ENCODE data around the gene CHPT1. TPM values are rescaled to one million over a fixed set of nuclear protein-coding genes. Genes with fewer than 3 reads are reported as not detected.
"Not testable (repeated sequence)": the region's sequence is repeated elsewhere in the genome, so short reads cannot be mapped to it uniquely, and the experiment has no call there.

The CHPT1 gene
- polyA plus RNA-seq, 1 donor from 2014 or later, result 50.9 TPM

GRCh38 chr12:101671157-101671791, 26.2 kb upstream of the CHPT1 start:
- Mint-ChIP-seq H3K9me3 (peaks cover 0 to 2% (median 0%) of the 10 kb centered on the region in 3 donors), H3K36me3 (peaks cover 2% of the 10 kb centered on the region), H3K27me3 (peaks cover 3% of the 10 kb centered on the region), H3K27ac (peak overlapping the region; percentile 19 to 97 (median 90)), H3K4me1 (peaks cover 11 to 20% (median 15%) of the 10 kb centered on the region in 3 donors), H3K4me3 (peak overlapping the region; percentile 0 to 89 (median 70))

DNA sequence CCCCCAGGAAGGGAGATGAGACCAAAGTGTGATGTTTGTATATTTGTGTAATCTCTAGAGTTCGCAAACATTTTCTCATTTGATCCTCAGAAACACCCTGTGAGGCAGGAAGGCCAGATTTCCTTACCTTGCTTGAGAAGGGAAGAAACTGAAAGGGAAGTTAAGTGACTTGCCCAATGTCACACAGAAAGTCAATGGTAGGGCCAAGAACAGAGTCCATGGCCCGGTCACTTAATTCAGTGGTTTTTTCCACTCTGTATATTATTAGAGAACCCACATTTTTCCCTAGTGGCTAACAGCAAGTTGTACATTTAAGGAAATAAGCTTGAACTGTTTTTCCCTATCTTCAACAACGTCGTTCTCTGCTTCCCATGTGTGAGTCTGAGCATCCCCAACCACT, 25.6 kb upstream of the CHPT1 start:
- H3K4me3 Mint-ChIP-seq, result peak overlapping the region in 3 of 4 donors; percentile 54 to 89 (median 86)
- H3K27ac Mint-ChIP-seq, result peak overlapping the region; percentile 19 to 97 (median 90)
- H3K9me3 Mint-ChIP-seq, result no peaks in the 10 kb centered on the region
- H3K27me3 Mint-ChIP-seq, result no peaks in the 10 kb centered on the region
- H3K36me3 Mint-ChIP-seq, result peaks cover 2% of the 10 kb centered on the region
- H3K4me1 Mint-ChIP-seq, result peaks cover 11 to 20% (median 15%) of the 10 kb centered on the region in 3 donors

DNA sequence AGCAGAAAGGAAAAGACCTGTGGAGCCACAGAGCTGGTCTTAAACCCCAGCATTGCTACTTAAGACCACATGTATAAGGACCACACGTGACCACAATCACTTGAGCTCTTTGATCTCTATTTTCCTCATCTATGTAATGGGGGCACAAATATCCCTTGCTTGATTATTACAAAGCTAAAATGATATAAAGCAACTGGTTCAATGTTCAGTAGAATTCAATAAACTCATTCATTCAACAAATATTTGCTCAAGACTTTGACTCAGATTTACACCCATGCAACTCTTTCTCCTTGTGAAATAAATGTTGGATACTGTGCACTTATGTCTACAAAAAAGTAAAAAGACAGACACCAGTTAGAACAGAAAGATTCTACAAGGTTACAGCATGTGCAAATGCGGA, 21.9 kb upstream of the CHPT1 start:
- H3K27ac Mint-ChIP-seq, result no peak overlapping the region
- no peak overlapping the region for H3K4me3 Mint-ChIP-seq
- H3K27me3 Mint-ChIP-seq, result peaks cover 1% of the 10 kb centered on the region
- peaks cover 6 to 16% (median 12%) of the 10 kb centered on the region in 3 donors for H3K4me1 Mint-ChIP-seq
- peaks cover 2% of the 10 kb centered on the region for H3K36me3 Mint-ChIP-seq
- H3K9me3 Mint-ChIP-seq, result no peaks in the 10 kb centered on the region

- H3K9me3 Mint-ChIP-seq, H3K4me3 Mint-ChIP-seq, H3K27ac Mint-ChIP-seq, H3K36me3 Mint-ChIP-seq, H3K4me1 Mint-ChIP-seq, H3K27me3 Mint-ChIP-seq: not testable (repeated sequence)
Observed at GRCh38 chr12:101676497-101676896, 20.9 kb upstream of the CHPT1 start.

DNA sequence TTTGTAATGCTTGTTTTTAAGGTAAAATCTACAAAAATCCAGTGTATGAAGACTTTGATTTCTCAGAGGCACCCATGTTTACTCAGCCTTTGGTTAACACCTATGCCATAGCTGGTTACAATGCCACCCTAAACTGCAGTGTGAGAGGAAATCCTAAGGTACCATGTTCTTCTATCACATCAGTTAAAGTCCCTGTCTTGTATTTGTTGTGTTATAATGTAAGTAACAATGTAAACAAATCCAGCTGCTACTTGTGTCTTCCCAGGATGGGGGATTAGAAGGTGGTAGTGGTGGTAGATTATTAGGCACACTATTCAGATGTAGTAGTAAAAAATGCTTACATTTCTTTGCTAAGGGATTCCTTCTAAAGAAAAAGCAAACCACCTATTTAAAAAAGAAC, 19.4 kb upstream of the CHPT1 start:
- Mint-ChIP-seq H3K9me3 (no peaks in the 10 kb centered on the region), H3K27me3 (peaks cover 1% of the 10 kb centered on the region), H3K27ac (peak overlapping the region in 1 of 3 donors; percentile 76), H3K4me3 (no peak overlapping the region), H3K4me1 (peaks cover 0 to 4% (median 2%) of the 10 kb centered on the region in 3 donors), H3K36me3 (no peaks in the 10 kb centered on the region)

- no peak overlapping the region for H3K27ac Mint-ChIP-seq
- H3K27me3 Mint-ChIP-seq, result peaks cover 1% of the 10 kb centered on the region
- peaks cover 0 to 4% (median 2%) of the 10 kb centered on the region in 3 donors for H3K4me1 Mint-ChIP-seq
- no peaks in the 10 kb centered on the region for H3K9me3 Mint-ChIP-seq
- H3K36me3 Mint-ChIP-seq, result no peaks in the 10 kb centered on the region
- no peak overlapping the region for H3K4me3 Mint-ChIP-seq
Observed at GRCh38 chr12:101680240-101680639, 17.2 kb upstream of the CHPT1 start.

GRCh38 chr12:101680647-101681046, 16.8 kb upstream of the CHPT1 start:
- H3K4me3 Mint-ChIP-seq, result no peak overlapping the region

GRCh38 chr12:101681627-101682026, 15.8 kb upstream of the CHPT1 start:
- not testable (repeated sequence) for H3K27me3 Mint-ChIP-seq, H3K9me3 Mint-ChIP-seq, H3K4me1 Mint-ChIP-seq, H3K36me3 Mint-ChIP-seq, H3K4me3 Mint-ChIP-seq, H3K27ac Mint-ChIP-seq

More at GRCh38 chr12:101680647-101681046, 16.8 kb upstream of the CHPT1 start:
- Mint-ChIP-seq H3K9me3 (no peaks in the 10 kb centered on the region), H3K4me1 (peaks cover 0 to 4% (median 2%) of the 10 kb centered on the region in 3 donors), H3K27me3 (peaks cover 1% of the 10 kb centered on the region), H3K36me3 (no peaks in the 10 kb centered on the region), H3K27ac (no peak overlapping the region)

DNA sequence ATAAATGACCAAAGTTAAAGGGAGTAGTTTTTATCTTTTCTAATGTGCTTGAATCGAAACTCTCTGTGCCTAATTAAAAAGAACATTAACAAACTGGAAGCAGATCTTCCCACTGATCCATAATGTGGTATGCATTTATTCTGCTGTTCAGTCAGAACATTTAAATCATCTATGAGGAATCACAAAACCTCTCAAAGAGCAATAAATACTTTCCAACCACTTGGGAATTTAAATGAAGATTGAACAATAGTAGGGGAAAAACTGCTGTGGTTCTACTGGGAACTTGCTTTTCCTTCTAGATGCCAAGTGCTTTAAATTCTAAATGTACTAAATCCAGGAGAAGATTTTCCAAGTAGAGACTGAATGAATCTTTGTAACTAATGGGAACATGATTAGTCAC, 12.3 kb upstream of the CHPT1 start:
- Mint-ChIP-seq H3K27ac (no peak overlapping the region), H3K27me3 (peaks cover 3% of the 10 kb centered on the region)

GRCh38 chr12:101686176-101686575, 11.3 kb upstream of the CHPT1 start:
- H3K27ac Mint-ChIP-seq, result no peak overlapping the region

More for the DNA sequence above, 12.3 kb upstream of the CHPT1 start:
- no peaks in the 10 kb centered on the region for H3K9me3 Mint-ChIP-seq
- peaks cover 3% of the 10 kb centered on the region for H3K36me3 Mint-ChIP-seq
- peaks cover 0 to 3% (median 1%) of the 10 kb centered on the region in 3 donors for H3K4me1 Mint-ChIP-seq
- no peak overlapping the region for H3K4me3 Mint-ChIP-seq

GRCh38 chr12:101690544-101691098, 6.8 kb upstream of the CHPT1 start:
- H3K36me3 Mint-ChIP-seq, result peaks cover 3% of the 10 kb centered on the region
- peaks cover 6 to 14% (median 12%) of the 10 kb centered on the region in 3 donors for H3K4me1 Mint-ChIP-seq
- no peaks in the 10 kb centered on the region for H3K9me3 Mint-ChIP-seq
- H3K27ac Mint-ChIP-seq, result no peak overlapping the region
- H3K4me3 Mint-ChIP-seq, result peak overlapping the region in 1 of 4 donors; percentile 2
- H3K27me3 Mint-ChIP-seq, result peaks cover 3% of the 10 kb centered on the region

More at GRCh38 chr12:101686176-101686575, 11.3 kb upstream of the CHPT1 start:
- Mint-ChIP-seq H3K9me3 (no peaks in the 10 kb centered on the region), H3K27me3 (peaks cover 3% of the 10 kb centered on the region), H3K4me1 (peaks cover 0 to 5% (median 2%) of the 10 kb centered on the region in 3 donors), H3K4me3 (no peak overlapping the region), H3K36me3 (peaks cover 3% of the 10 kb centered on the region)

- no peak overlapping the region for H3K27ac Mint-ChIP-seq
- peak overlapping the region in 1 of 4 donors; percentile 77 for H3K4me3 Mint-ChIP-seq
- peaks cover 3% of the 10 kb centered on the region for H3K27me3 Mint-ChIP-seq
- H3K9me3 Mint-ChIP-seq, result no peaks in the 10 kb centered on the region
- H3K36me3 Mint-ChIP-seq, result peaks cover 1% of the 10 kb centered on the region
- H3K4me1 Mint-ChIP-seq, result peaks cover 8 to 19% (median 15%) of the 10 kb centered on the region in 3 donors
Observed at GRCh38 chr12:101691503-101692096, 5.8 kb upstream of the CHPT1 start.

DNA sequence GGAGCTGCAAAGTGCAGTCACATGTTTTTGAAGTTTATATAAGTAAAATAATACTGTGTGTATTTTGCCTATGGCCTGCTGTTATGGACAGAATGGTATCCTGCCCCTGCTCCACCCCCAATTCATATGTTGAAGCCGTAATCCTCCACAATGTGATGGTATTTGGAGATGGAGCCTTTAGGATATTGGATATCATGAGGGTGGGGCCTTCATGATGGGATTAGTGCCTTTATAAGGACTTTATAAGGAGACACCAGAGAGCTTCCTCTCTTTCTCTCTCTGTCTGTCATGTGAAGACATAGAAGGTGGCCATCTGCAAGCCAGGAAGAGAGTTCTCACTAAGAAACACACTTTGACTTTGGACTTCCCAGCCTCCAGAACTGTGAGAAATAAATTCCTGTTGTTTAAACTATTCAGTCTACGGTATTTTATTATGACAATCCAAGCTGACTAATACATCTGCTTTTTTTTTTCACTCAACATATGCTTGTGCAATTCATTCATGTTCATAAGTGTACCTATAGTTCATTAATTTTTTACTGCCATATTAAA, 3.1 kb upstream of the CHPT1 start:
- peak overlapping the region in 1 of 4 donors; percentile 3 for H3K4me3 Mint-ChIP-seq
- H3K27ac Mint-ChIP-seq, result no peak overlapping the region
- no peaks in the 10 kb centered on the region for H3K9me3 Mint-ChIP-seq
- peaks cover 21 to 30% (median 27%) of the 10 kb centered on the region in 3 donors for H3K4me1 Mint-ChIP-seq
- no peaks in the 10 kb centered on the region for H3K36me3 Mint-ChIP-seq
- H3K27me3 Mint-ChIP-seq, result no peaks in the 10 kb centered on the region

DNA sequence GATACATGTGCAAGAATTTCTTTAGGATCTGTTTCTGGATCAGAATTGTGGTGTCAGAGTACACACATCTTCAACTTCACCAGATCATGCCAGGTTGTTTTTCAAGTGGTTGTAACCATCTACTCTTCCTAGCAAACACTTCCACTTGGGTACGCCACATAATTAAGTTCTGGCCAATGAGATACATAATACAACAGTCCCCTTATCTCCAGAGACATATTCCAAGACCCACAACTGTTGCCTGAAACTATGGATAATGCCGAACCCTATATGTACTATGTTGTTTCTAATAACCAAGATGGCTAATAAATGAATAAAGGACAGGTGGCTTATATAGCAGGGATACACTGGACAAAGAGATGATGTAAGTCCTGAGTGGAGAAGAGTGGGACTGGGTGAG, 2.5 kb upstream of the CHPT1 start:
- H3K36me3 Mint-ChIP-seq, result no peaks in the 10 kb centered on the region
- no peaks in the 10 kb centered on the region for H3K9me3 Mint-ChIP-seq
- H3K4me1 Mint-ChIP-seq, result peaks cover 26 to 35% (median 26%) of the 10 kb centered on the region in 3 donors
- peak overlapping the region in 2 of 3 donors; percentile 86 to 99 for H3K27ac Mint-ChIP-seq
- peak overlapping the region in 1 of 4 donors; percentile 75 for H3K4me3 Mint-ChIP-seq
- H3K27me3 Mint-ChIP-seq, result no peaks in the 10 kb centered on the region

DNA sequence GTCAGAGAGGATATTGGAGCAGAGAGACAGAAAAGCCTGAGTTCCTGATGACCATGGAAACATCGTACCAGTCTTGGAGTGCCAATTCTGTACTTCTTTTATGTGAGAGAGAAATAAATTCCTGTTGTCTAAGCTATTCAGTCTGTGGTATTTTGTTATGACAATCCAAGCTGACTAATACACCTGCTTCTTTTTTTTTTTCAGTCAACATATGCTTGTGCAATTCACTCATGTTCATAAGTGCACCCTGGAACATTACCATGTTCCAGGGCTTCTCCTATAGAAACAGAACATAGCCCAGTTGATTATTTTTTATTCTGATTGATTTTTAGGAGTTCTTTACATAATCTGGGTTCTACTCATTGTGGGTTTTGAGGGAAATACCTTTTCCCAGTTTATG, 1.7 kb upstream of the CHPT1 start:
- peak overlapping the region; percentile 86 to 99 (median 99) for H3K27ac Mint-ChIP-seq
- peak overlapping the region; percentile 47 to 98 (median 68) for H3K4me3 Mint-ChIP-seq
- H3K27me3 Mint-ChIP-seq, result no peaks in the 10 kb centered on the region
- H3K36me3 Mint-ChIP-seq, result no peaks in the 10 kb centered on the region
- no peaks in the 10 kb centered on the region for H3K9me3 Mint-ChIP-seq
- H3K4me1 Mint-ChIP-seq, result peaks cover 33 to 40% (median 34%) of the 10 kb centered on the region in 3 donors
